Measurements from ENCODE around the gene BMP10.

BMP10 gene

DNA sequence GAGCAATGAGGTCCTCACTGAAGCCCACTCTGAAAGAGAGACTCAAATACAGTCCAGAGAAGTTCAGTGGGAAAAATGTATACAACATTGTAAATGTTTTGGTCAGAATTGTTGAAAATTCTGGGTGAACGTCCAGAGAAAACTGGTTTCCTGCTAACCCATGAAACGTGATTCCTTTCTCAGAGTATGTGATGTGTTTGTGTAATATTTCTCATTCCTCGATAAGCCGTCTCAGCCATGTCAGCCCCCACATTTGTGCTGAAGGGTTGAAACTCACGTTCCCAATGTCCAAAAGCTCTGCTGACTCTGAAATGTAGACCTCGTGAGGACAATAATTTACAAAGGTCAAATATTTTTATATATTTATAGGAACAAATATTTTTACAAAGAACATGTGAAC, 51.6 kb downstream of the BMP10 start:
- no peak for DNase-seq (ENCODE audit: low read depth)

DNA sequence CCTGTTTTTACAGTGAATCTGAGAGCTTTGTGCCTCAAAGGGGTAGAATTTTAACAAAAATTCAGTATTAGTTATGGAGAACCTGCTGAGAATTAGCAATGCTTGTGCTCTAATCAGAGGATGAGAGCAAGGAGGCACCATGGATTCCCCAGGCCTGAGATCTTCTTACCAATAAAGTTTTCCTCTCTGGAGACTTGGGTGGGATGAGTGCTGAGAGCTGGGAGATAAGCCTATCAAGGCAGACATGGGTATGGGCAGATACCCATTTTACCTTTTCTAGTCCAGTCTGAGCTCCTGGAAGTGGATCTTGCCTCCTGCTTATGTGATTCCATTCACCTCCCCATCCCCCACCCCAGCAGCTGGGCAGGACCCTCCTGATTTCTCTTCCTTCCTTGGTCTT, 53.9 kb downstream of the BMP10 start:
- no peak for DNase-seq (ENCODE audit: low read depth)
